Measurements from ENCODE around the gene SPEM3. TPM values are rescaled to one million over a fixed set of nuclear protein-coding genes. Genes with fewer than 3 reads are reported as not detected.
"Not testable (repeated sequence)": the region's sequence is repeated elsewhere in the genome, so short reads cannot be mapped to it uniquely, and the experiment has no call there.

Gene SPEM3
- total RNA-seq, 1 experiment from 2014 or later: not detected

GRCh38 chr17:7467498-7467897 lies 38.8 kb downstream of the SPEM3 start:
- BruUV-seq (replicated peaks): no TSS peak

DNA sequence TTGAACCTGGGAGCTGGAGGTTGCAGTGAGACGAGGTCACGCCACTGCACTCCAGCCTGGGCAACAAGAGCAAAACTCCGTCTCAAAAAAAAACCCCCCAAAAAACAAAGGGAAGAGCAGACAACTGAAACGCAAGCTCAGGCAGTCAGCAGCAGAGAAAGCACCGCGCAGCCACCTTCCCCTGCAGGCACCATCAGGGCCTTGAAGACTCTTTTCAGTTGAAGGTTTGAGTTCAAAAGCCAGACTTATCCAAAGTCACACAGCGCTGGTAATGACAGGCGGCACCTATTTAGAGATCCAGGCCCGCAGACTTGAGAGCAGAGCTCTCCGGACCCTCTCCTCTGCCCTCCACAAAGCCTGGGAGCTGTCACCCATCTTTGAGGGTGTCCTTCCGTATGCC lies 39.6 kb downstream of the SPEM3 start:
- TF ChIP-seq CTCF (IDR thresholded peaks at IDR 0.05; ENCODE audit: unreplicated experiment): no peak
- H3K4me1 Mint-ChIP-seq (ENCODE audit: insufficient read depth, unreplicated experiment): no peaks in the 10 kb centered on the region
- POLR2A ChIA-PET: interaction anchor here (0.6 to 2.8 kb wide), 3 partner anchors 8 to 17 kb away, joined by 3 to 16 read pairs (median 8); partner anchors contain the start of genes POLR2A and ZBTB4
- no peak overlapping the region for H3K27ac Mint-ChIP-seq (ENCODE audit: low read depth, unreplicated experiment)
- H3K27me3 Mint-ChIP-seq (ENCODE audit: insufficient read depth, unreplicated experiment): no peaks in the 10 kb centered on the region
- DNase-seq (ENCODE audit: unreplicated experiment): no peak
- BruUV-seq (replicated peaks): no TSS peak
- no peaks in the 10 kb centered on the region for H3K9me3 Mint-ChIP-seq (ENCODE audit: unreplicated experiment)
- H3K4me3 Mint-ChIP-seq (ENCODE audit: unreplicated experiment): no peak overlapping the region
- CTCF ChIA-PET: interaction anchor here (0.9 kb wide), 1 partner anchor 219 kb away, joined by 4 read pairs; no protein-coding TSS in a partner anchor
- intact Hi-C loops (cut with micrococcal nuclease): no loop called here
- H3K36me3 Mint-ChIP-seq (ENCODE audit: insufficient read depth, unreplicated experiment): peaks cover 35% of the 10 kb centered on the region

More at GRCh38 chr17:7467498-7467897, 38.8 kb downstream of the SPEM3 start:
- ChIA-PET POLR2A (interaction anchor here (0.8 to 2.8 kb wide), 4 partner anchors 9 to 23 kb away, joined by 3 to 16 read pairs (median 7); partner anchors contain the start of gene POLR2A), CTCF (interaction anchor here (0.7 to 0.9 kb wide), 3 partner anchors 9 to 1082 kb away, joined by 3 to 4 read pairs (median 3); no protein-coding TSS in a partner anchor)
- intact Hi-C loops (cut with micrococcal nuclease): no loop called here
- H3K9me3 Mint-ChIP-seq (ENCODE audit: unreplicated experiment): no peaks in the 10 kb centered on the region
- no peak overlapping the region for H3K27ac Mint-ChIP-seq (ENCODE audit: low read depth, unreplicated experiment)
- H3K27me3 Mint-ChIP-seq (ENCODE audit: insufficient read depth, unreplicated experiment): no peaks in the 10 kb centered on the region
- H3K4me3 Mint-ChIP-seq (ENCODE audit: unreplicated experiment): no peak overlapping the region
- DNase-seq (ENCODE audit: unreplicated experiment): no peak
- peaks cover 35% of the 10 kb centered on the region for H3K36me3 Mint-ChIP-seq (ENCODE audit: insufficient read depth, unreplicated experiment)
- TF ChIP-seq CTCF (IDR thresholded peaks at IDR 0.05; ENCODE audit: unreplicated experiment): no peak
- H3K4me1 Mint-ChIP-seq (ENCODE audit: insufficient read depth, unreplicated experiment): no peaks in the 10 kb centered on the region

GRCh38 chr17:7468804-7469389 lies 40.2 kb downstream of the SPEM3 start:
- no peaks in the 10 kb centered on the region for H3K9me3 Mint-ChIP-seq (ENCODE audit: unreplicated experiment)
- ChIA-PET POLR2A (interaction anchor here (2.0 to 2.8 kb wide), 2 partner anchors 11 to 16 kb away, joined by 5 to 16 read pairs; partner anchors contain the start of genes POLR2A and ZBTB4), CTCF (no interaction called here)
- intact Hi-C loops (cut with micrococcal nuclease): no loop called here
- H3K27ac Mint-ChIP-seq (ENCODE audit: low read depth, unreplicated experiment): no peak overlapping the region
- H3K36me3 Mint-ChIP-seq (ENCODE audit: insufficient read depth, unreplicated experiment): peaks cover 41% of the 10 kb centered on the region
- TF ChIP-seq CTCF (IDR thresholded peaks at IDR 0.05; ENCODE audit: unreplicated experiment): no peak
- H3K4me3 Mint-ChIP-seq (ENCODE audit: unreplicated experiment): no peak overlapping the region
- BruUV-seq (replicated peaks): no TSS peak
- no peaks in the 10 kb centered on the region for H3K27me3 Mint-ChIP-seq (ENCODE audit: insufficient read depth, unreplicated experiment)
- no peak for DNase-seq (ENCODE audit: unreplicated experiment)
- H3K4me1 Mint-ChIP-seq (ENCODE audit: insufficient read depth, unreplicated experiment): no peaks in the 10 kb centered on the region

DNA sequence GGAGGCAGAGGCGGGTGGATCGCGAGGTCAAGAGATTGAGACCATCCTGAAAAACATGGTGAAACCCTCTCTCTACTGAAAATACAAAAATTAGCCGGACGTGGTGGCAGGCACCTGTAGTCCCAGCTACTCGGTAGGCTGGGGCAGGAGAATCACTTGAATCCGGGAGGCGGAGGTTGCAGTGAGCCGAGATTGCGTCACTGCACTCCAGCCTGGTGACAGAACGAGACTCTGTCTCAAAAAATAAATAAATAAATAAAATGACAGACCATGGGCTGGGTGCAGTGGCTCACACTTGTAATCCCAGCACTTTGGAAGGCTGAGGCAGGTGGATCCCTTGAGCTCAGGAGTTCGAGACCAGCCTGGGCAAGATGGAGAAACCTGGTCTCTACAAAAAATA lies 41.2 kb downstream of the SPEM3 start:
- H3K4me3 Mint-ChIP-seq (ENCODE audit: unreplicated experiment); intact Hi-C loops (cut with micrococcal nuclease); BruUV-seq (replicated peaks); H3K9me3 Mint-ChIP-seq (ENCODE audit: unreplicated experiment); H3K27me3 Mint-ChIP-seq (ENCODE audit: insufficient read depth, unreplicated experiment); H3K27ac Mint-ChIP-seq (ENCODE audit: low read depth, unreplicated experiment); H3K4me1 Mint-ChIP-seq (ENCODE audit: insufficient read depth, unreplicated experiment); DNase-seq (ENCODE audit: unreplicated experiment): not testable (repeated sequence)
- ChIA-PET POLR2A (interaction anchor here (2.0 kb wide), 1 partner anchor 10 kb away, joined by 5 read pairs; the partner anchor contains the start of gene ZBTB4), CTCF (interaction anchor here (1.0 to 1.2 kb wide), 2 partner anchors 17 to 91 kb away, joined by 4 read pairs; no protein-coding TSS in a partner anchor)
- peaks cover 38% of the 10 kb centered on the region for H3K36me3 Mint-ChIP-seq (ENCODE audit: insufficient read depth, unreplicated experiment)

DNA sequence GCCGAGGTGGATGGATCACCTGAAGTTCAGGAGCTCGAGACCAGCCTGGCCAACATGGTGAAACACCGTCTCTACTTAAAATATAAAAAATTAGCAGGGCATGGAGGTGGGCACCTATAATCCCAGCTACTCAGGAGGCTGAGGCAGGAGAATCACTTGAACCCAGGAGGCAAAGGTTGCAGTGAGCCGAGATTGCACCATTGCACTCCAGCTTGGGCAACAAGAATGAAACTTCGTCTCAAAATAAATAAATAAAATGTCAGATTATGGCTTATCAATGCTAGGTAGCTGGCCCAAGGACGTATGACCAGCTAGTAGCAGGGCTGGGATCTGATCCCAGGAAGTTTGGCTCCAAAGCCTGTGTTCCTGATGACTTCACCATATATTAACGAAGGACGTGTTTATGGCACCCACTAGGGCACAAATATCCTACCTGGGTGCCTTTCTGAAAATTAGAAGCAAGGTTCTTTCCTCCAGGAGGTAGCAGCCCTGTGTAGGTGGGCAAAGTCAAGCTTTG lies 41.9 kb downstream of the SPEM3 start:
- H3K36me3 Mint-ChIP-seq (ENCODE audit: insufficient read depth, unreplicated experiment): peaks cover 35% of the 10 kb centered on the region
- DNase-seq (ENCODE audit: unreplicated experiment); H3K4me1 Mint-ChIP-seq (ENCODE audit: insufficient read depth, unreplicated experiment); H3K27me3 Mint-ChIP-seq (ENCODE audit: insufficient read depth, unreplicated experiment); H3K9me3 Mint-ChIP-seq (ENCODE audit: unreplicated experiment); intact Hi-C loops (cut with micrococcal nuclease); H3K27ac Mint-ChIP-seq (ENCODE audit: low read depth, unreplicated experiment); BruUV-seq (replicated peaks); H3K4me3 Mint-ChIP-seq (ENCODE audit: unreplicated experiment): not testable (repeated sequence)
- CTCF ChIA-PET: interaction anchor here (0.6 to 1.2 kb wide), 5 partner anchors 8 to 109 kb away, joined by 3 to 4 read pairs (median 3); no protein-coding TSS in a partner anchor
- POLR2A ChIA-PET: interaction anchor here (0.8 to 2.0 kb wide), 2 partner anchors 9 to 14 kb away, joined by 4 to 5 read pairs; partner anchors contain the start of gene ZBTB4
